ENCODE results near the gene PLPPR5.

DNA sequence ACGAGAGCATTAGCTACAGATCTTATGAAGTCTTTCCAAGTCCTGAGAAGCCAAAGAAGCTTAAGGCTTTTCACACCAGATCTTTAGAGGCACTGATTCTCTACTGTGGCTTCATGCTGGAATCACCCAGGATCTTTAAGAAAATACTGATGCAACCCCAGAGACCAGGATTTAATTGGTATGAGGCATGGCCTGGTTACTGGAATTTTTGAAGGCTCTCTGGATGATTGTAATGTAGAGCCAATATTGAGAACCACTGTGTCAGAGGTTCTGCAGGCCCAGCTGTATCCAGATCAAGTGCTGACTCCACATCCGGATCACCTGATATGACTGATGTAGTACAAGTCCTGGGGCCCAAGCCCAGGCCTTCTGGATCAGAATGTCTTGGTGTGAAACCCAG, 105.7 kb downstream of the PLPPR5 start:
- TF ChIP-seq CTCF (IDR thresholded peaks at IDR 0.05) (no peak), POLR2AphosphoS5 (IDR thresholded peaks at IDR 0.05) (no peak), EP300 (IDR thresholded peaks at IDR 0.05) (no peak)

Measured in suprapubic skin (tissue), 4 donors.